Measurements from ENCODE around the gene PRDM16. TPM values are rescaled to one million over a fixed set of nuclear protein-coding genes. Genes with fewer than 3 reads are reported as not detected.

Gene PRDM16
- total RNA-seq, 1 experiment from 2014 or later, result 0.17 TPM

GRCh38 chr1:3069491-3070308 is 697 bp downstream of the PRDM16 start:
- Histone ChIP-seq H2BK20ac (ENCODE audit: low read depth, low read length, poor library complexity, severe bottlenecking) (no peak overlapping the region), H3K27ac (ENCODE audit: insufficient read length, low read depth, low read length) (no peak overlapping the region), H2BK12ac (ENCODE audit: insufficient read length, low read depth, low read length) (no peak overlapping the region), H4K5ac (ENCODE audit: insufficient read length, low read depth, low read length) (no peak overlapping the region), H3K56ac (ENCODE audit: insufficient read length, low read depth, low read length) (no peak overlapping the region), H3K9ac (ENCODE audit: extremely low read depth, insufficient read length, low read length) (no peak overlapping the region), H3K27me3 (ENCODE audit: insufficient read depth, low read length) (peaks cover 81% of the 10 kb centered on the region), H3K79me1 (ENCODE audit: insufficient read depth, low read depth, low read length, poor library complexity, severe bottlenecking) (no peaks in the 10 kb centered on the region), H2BK5ac (ENCODE audit: insufficient read length, low read length) (no peak overlapping the region), H2AFZ (ENCODE audit: low read length) (no peak overlapping the region), H4K20me1 (ENCODE audit: control insufficient read depth, insufficient read depth, insufficient read length) (no peaks in the 10 kb centered on the region), H4K91ac (ENCODE audit: insufficient read length, low read depth, low read length) (no peak overlapping the region), H3T11ph (ENCODE audit: low read length) (no peak overlapping the region), H2BK120ac (ENCODE audit: low read depth, low read length, poor library complexity, severe bottlenecking) (no peak overlapping the region), H3K4me1 (ENCODE audit: insufficient read depth, low read length) (peaks cover 4% of the 10 kb centered on the region; the same call in 1 of the 2 replicates), H3K14ac (ENCODE audit: insufficient read depth, low read length) (no peak overlapping the region), H4K8ac (replicated peaks; ENCODE audit: insufficient read length, low read depth, low read length) (no peak overlapping the region), H3K23me2 (ENCODE audit: insufficient read length, low read depth, low read length, poor library complexity, severe bottlenecking) (peaks cover 12% of the 10 kb centered on the region), H3K4ac (ENCODE audit: low read depth, low read length) (no peak overlapping the region), H3K18ac (ENCODE audit: insufficient read length, low read depth, low read length) (no peak overlapping the region), H2BK15ac (ENCODE audit: low read depth, low read length) (no peak overlapping the region), H3K4me2 (ENCODE audit: insufficient read depth, insufficient read length, low read length) (peak overlapping the region; percentile 10), H3K23ac (ENCODE audit: insufficient read length, low read depth, low read length) (no peak overlapping the region), H3K79me2 (ENCODE audit: insufficient read depth, low read length) (no peaks in the 10 kb centered on the region), H3K9me3 (ENCODE audit: control insufficient read depth, low read depth, low read length) (no peaks in the 10 kb centered on the region), H2AK5ac (ENCODE audit: insufficient read length, low read length) (no peak overlapping the region)
- TF ChIP-seq, protein P1, sequence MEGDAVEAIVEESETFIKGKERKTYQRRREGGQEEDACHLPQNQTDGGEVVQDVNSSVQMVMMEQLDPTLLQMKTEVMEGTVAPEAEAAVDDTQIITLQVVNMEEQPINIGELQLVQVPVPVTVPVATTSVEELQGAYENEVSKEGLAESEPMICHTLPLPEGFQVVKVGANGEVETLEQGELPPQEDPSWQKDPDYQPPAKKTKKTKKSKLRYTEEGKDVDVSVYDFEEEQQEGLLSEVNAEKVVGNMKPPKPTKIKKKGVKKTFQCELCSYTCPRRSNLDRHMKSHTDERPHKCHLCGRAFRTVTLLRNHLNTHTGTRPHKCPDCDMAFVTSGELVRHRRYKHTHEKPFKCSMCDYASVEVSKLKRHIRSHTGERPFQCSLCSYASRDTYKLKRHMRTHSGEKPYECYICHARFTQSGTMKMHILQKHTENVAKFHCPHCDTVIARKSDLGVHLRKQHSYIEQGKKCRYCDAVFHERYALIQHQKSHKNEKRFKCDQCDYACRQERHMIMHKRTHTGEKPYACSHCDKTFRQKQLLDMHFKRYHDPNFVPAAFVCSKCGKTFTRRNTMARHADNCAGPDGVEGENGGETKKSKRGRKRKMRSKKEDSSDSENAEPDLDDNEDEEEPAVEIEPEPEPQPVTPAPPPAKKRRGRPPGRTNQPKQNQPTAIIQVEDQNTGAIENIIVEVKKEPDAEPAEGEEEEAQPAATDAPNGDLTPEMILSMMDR (conservative IDR thresholded peaks at IDR 0.05), result peak; percentile 54
- DNase-seq, result peak; percentile 63
- H3K4me3 Mint-ChIP-seq, result peak overlapping the region; percentile 52 to 79
- no peak overlapping the region for H3K27ac Mint-ChIP-seq
- H3K27me3 Mint-ChIP-seq (ENCODE audit: low read depth), result peaks cover 86% of the 10 kb centered on the region
- WGBS (ENCODE audit: extremely low coverage, insufficient read length, low lambda C conversion rate), result no CpG with 5 or more reads among the region's 91 CpGs
- no peaks in the 10 kb centered on the region for H3K9me3 Mint-ChIP-seq
- no peaks in the 10 kb centered on the region for H3K36me3 Mint-ChIP-seq (ENCODE audit: insufficient read depth in 1 of 3, low read depth in 3 of 3)
- peaks cover 8 to 21% of the 10 kb centered on the region in 2 experiments for H3K4me1 Mint-ChIP-seq

Data from H9 (cell line).